Measurements from ENCODE around the gene PRKG2.

Gene PRKG2

DNA sequence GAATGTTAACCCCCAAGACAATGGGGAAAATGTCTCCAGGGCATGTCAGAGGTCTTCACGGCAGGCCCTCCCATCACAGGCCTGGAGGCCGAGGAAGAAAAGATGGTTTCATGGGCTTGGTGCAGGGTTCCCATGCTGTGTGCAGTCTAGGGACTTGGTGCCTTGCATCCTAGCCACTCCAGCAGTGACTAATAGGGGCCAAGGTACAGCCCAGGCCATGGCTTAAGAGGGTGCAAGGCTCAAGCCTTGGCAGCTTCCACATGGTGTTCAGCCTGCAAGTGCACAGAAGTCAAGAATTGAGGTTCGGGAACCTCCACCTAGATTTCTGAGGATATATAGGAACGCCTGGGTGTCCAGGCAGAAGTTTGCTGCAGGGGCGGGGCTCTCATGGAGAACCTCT is 133.9 kb downstream of the PRKG2 start:
- no peak for DNase-seq
- TF ChIP-seq GATA1 (IDR thresholded peaks at IDR 0.05; ENCODE audit: low read depth, low read length) (no peak), POLR2A (IDR thresholded peaks at IDR 0.05; ENCODE audit: low read length) (no peak)

DNA sequence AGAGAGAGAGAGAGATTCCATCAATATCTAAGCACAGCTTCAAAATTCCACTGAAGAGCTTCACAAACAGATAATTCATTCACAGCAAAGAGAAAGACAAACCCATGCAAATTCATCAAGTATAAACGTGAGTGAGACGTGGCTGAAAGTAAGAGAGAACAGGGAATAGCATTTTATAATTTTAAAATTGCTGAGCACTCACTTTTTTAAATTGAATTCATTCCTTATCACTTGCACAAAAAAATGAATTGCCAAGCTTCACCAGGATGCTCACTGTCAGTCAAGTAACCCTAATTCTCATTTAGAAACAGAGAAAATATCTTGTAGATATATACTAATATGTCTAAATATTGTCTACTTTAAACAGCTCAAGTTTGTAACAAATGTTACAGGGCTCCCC is 144.0 kb downstream of the PRKG2 start:
- TF ChIP-seq POLR2A (IDR thresholded peaks at IDR 0.05; ENCODE audit: low read length) (no peak), GATA1 (IDR thresholded peaks at IDR 0.05; ENCODE audit: low read depth, low read length) (no peak)
- DNase-seq = no peak

DNA sequence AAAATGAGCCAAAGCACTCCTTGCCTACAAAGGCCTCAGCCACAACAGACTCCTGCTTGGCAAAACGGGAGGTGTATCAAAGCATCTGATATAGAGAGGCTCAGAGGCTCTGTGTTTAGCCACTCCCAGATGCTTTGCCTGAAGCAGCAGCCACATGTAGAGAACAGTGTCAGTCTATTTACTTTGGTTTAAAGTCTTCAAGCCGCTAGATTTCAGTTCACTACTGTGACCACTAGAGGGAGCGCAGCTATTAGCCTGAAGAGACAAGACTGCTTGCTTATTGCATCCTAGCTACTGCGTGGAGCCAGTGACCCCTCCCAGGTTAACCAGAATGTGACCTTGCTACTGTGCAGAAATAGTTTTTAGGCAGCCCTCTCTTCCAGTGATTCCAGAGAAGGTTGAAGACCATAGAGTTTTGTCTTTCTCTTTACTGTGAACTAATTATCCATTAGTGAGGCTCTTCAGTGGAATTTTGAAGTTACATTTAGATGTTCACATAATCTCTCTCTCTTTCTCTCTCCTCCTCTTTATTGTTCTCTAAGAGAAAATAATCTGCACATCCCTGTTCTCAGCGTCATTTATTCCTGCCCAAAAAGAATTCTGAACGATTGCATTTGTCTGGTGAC is 145.2 kb downstream of the PRKG2 start:
- DNase-seq = peak; percentile 73 to 80
- TF ChIP-seq POLR2A (IDR thresholded peaks at IDR 0.05; ENCODE audit: low read length) (no peak), GATA1 (IDR thresholded peaks at IDR 0.05; ENCODE audit: low read depth, low read length) (no peak)

DNA sequence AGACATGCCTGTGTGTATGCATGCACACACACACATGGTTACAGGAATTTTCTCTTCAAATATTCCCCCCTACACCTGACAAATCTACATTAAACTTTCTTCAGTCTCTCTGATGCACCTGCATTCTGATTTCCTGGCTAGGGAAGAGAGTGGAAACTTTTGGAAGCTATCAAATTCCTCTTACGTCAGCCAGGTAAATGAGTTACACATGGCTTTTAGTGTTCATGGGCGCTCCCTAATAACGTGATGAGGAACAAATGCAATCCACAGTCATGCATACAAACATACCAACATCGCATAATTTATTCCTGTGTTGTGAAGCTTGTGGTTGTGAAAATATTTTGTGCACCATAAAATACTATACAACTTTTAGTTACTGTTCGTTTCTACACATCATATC is 149.6 kb downstream of the PRKG2 start:
- TF ChIP-seq GATA1 (IDR thresholded peaks at IDR 0.05; ENCODE audit: low read depth, low read length) (no peak), POLR2A (IDR thresholded peaks at IDR 0.05; ENCODE audit: low read length) (no peak)
- no peak for DNase-seq

GRCh38 chr4:81062001-81062400 is 153.0 kb downstream of the PRKG2 start:
- DNase-seq = no peak
- TF ChIP-seq GATA1 (IDR thresholded peaks at IDR 0.05; ENCODE audit: low read depth, low read length) (no peak), POLR2A (IDR thresholded peaks at IDR 0.05; ENCODE audit: low read length) (no peak)

DNA sequence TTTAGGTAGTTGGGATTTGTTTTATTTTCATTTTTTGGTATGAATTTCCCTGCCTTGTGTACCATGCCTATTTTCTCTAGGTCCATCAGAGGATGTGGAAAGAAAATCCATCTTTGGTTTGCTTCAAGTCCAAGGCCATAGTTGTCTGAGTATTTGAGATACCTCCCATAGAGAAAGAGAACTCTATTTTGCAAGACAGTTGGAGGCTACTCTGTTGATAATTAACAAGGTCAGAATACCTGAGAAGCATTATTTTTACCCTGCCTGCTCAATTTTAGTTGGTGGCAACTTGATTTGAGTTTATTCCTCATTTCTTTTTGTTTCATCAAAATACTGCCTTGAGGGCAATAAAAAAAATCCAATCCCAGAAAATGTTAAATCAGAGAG is 153.7 kb downstream of the PRKG2 start:
- no peak for TF ChIP-seq GATA1 (IDR thresholded peaks at IDR 0.05; ENCODE audit: low read depth, low read length)
- no peak for TF ChIP-seq POLR2A (IDR thresholded peaks at IDR 0.05; ENCODE audit: low read length)

DNA sequence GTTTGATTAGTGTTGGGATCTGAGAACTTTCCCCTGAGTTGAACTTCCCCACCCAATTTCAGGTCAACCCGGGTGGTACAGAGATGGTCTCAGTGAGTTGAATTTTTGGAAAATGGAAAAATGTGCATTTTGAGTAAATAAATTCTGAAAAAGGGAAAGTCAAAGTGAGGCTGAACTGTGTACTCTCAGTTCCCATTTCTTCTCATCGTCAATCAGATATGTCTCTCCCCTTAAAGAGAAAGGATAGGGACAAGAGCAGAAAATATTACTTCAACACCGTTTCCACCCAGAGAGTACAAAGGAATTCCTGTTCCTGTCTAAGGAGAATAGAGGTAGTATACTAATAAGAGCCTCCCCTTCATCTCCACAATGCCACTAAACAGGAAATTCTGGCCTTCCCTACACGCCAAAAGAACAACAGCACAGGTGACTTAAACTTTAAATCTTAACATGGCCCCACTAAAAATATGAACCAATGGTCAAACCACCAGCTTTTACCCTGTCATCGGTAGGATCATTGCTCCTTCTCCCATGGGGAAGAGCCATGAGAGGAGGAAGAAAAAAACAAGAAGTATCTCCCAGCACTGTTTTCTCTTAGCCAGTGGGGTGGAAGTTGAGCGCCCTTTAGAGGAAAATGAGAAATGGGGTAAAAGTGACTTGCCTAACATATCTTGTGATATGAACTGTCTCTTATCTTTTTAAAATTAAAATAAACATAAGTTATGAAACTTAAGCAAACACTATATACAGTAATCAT is 154.3 kb downstream of the PRKG2 start:
- TF ChIP-seq POLR2A (IDR thresholded peaks at IDR 0.05; ENCODE audit: low read length) = no peak
- TF ChIP-seq GATA1 (IDR thresholded peaks at IDR 0.05; ENCODE audit: low read depth, low read length) = no peak
- no peak for DNase-seq

More for the DNA sequence above, 153.7 kb downstream of the PRKG2 start:
- DNase-seq = no peak

- no peak for TF ChIP-seq POLR2A (IDR thresholded peaks at IDR 0.05; ENCODE audit: low read length)
- TF ChIP-seq GATA1 (IDR thresholded peaks at IDR 0.05; ENCODE audit: low read depth, low read length) = no peak
- DNase-seq = no peak
Measured at GRCh38 chr4:81058621-81059020, 156.4 kb downstream of the PRKG2 start.

GRCh38 chr4:81052119-81053068 is 162.6 kb downstream of the PRKG2 start:
- DNase-seq = peak; percentile 19 to 65
- TF ChIP-seq POLR2A (IDR thresholded peaks at IDR 0.05; ENCODE audit: low read length) = no peak

DNA sequence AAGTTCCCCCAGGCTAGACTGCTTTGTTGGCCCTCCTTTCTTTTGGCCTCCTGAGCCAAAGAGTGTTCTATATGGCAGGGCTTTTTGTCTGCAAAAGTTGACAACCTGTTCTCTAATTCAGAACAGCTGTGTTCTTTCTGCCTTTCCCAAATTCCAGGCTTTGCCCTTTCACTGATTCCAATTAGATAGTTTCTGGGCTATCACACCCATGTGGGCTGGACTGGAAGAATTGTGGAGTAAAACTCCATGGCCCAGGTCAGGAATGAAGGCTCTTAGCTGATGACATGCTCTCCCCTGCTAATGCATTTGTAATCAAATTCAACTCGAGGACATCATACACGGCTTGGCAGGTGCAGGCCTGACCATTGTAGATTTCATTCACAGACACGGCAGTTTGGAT is 165.1 kb downstream of the PRKG2 start:
- no peak for TF ChIP-seq GATA1 (IDR thresholded peaks at IDR 0.05; ENCODE audit: low read depth, low read length)
- TF ChIP-seq POLR2A (IDR thresholded peaks at IDR 0.05; ENCODE audit: low read length) = no peak
- no peak for DNase-seq

DNA sequence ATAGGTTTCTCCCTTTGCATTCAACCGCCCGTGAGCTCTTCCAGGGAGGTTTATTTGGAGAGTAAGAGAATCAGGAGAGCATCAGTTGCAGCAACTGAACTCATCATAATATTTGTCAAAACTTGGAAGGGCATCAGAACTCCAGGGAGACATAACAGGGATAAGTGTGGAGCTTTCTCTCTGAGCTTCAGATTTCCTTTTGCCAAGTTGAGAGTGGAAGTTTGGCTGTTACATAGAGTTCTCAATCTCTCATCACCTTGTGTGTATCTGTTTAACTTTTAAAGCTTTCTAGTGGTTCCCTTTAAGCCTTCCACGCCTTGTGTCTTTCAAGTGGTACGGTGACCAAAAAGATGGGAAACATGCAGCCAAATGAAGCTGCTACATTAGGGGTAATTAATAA is 165.7 kb downstream of the PRKG2 start:
- no peak for TF ChIP-seq POLR2A (IDR thresholded peaks at IDR 0.05; ENCODE audit: low read length)
- TF ChIP-seq GATA1 (IDR thresholded peaks at IDR 0.05; ENCODE audit: low read depth, low read length) = no peak
- DNase-seq = no peak

DNA sequence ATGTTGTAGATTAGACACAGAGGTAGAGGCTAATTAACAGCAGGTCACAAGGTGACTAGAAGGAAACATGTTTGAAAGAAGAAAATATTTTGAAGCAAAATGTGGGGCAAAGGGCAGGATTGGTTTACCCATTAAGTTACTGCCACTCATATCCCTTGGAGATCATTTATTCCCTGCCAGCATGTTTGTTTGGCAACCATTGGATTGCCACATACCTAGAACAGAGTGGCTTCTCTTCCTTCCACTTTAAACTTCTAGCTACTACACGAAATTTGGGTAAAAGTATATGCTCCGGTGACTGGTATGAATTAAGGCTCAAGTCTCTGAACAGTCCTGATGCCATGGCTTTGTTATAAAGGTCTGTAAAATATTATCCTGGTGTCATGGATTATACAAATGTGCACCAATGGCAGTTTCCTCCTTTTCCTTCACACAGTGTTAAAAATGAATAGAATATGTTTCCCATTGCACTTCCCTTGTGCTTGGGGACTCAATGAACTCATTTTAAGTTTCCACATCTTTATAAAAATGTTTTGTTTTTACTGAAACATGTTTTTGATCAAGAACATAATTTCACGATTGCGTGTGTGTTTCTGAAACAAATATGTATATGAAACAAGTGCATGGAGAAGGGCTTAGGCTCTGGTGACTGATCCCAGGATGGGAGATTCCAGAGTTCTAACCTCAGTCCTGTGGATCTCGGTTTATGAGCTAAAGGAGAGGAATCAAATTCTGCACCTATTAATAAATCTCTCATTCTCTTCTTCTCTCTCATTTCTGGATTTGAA is 172.2 kb downstream of the PRKG2 start:
- DNase-seq = no peak
- TF ChIP-seq GATA1 (IDR thresholded peaks at IDR 0.05; ENCODE audit: low read depth, low read length) = no peak
- no peak for TF ChIP-seq POLR2A (IDR thresholded peaks at IDR 0.05; ENCODE audit: low read length)

- no peak for TF ChIP-seq GATA1 (IDR thresholded peaks at IDR 0.05; ENCODE audit: low read depth, low read length)
- TF ChIP-seq POLR2A (IDR thresholded peaks at IDR 0.05; ENCODE audit: low read length) = no peak
- DNase-seq = peak; percentile 4 to 24
Measured at GRCh38 chr4:81040012-81040659, 174.9 kb downstream of the PRKG2 start.
